Measurements from ENCODE around the gene HLA-DMA.
A peak's percentile ranks its signal among the peaks of the same experiment; 100 is the strongest.

Gene HLA-DMA

DNA sequence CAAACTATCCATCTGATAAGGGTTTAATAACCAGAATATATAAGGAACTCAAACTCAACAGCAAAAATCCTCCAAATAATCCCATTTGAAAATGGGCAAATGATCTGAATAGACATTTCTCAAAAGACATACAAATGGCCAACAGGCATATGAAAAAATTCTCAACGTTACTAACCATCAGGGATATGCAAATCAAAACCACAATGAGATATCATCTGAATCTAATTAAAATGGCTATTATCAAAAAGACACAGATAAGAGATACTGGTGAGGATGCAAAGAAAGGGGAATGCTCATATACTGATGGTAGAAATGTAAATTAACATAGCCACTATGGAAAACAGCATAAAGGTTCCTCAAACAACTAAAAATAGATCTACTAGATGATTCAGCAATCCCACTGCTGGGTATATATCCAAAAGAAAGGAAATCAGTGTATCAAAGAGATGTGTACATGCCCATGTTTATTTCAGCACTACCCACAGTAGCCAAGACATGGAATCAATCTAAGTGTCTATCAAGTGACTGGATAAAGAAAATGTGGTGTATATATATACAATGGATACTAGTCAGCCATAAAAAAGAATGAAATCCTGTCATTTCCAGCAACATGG lies 9.4 kb upstream of the HLA-DMA start:
- no peak for DNase-seq (ENCODE audit: low read depth)
- TF ChIP-seq, protein P1, sequence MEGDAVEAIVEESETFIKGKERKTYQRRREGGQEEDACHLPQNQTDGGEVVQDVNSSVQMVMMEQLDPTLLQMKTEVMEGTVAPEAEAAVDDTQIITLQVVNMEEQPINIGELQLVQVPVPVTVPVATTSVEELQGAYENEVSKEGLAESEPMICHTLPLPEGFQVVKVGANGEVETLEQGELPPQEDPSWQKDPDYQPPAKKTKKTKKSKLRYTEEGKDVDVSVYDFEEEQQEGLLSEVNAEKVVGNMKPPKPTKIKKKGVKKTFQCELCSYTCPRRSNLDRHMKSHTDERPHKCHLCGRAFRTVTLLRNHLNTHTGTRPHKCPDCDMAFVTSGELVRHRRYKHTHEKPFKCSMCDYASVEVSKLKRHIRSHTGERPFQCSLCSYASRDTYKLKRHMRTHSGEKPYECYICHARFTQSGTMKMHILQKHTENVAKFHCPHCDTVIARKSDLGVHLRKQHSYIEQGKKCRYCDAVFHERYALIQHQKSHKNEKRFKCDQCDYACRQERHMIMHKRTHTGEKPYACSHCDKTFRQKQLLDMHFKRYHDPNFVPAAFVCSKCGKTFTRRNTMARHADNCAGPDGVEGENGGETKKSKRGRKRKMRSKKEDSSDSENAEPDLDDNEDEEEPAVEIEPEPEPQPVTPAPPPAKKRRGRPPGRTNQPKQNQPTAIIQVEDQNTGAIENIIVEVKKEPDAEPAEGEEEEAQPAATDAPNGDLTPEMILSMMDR (conservative IDR thresholded peaks at IDR 0.05; ENCODE audit: low read length), result no peak
- no peak overlapping the region for H3K4me3 ChIP-seq (ENCODE audit: low read length)

DNA sequence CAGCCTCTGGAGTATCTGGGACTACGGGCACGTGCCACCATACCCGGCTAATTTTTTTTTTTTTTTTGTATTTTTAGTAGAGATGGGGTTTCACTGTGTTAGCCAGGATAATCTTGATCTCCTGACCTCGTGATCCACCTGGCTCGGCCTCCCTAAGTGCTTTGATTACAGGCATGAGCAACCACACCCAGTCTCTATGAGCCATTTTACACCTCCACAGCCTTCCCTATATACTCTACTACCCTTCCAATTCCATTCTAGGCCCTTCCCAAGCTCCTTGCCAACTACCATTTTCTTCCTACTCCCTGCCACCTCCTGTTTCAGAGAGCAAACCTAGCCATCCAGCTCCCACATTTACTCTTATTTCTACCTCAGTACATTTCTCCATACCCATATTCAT lies 7.7 kb upstream of the HLA-DMA start:
- no peak for DNase-seq (ENCODE audit: low read depth)
- no peak overlapping the region for H3K4me3 ChIP-seq (ENCODE audit: low read length)
- TF ChIP-seq, protein P1 (conservative IDR thresholded peaks at IDR 0.05; ENCODE audit: low read length), result no peak

DNA sequence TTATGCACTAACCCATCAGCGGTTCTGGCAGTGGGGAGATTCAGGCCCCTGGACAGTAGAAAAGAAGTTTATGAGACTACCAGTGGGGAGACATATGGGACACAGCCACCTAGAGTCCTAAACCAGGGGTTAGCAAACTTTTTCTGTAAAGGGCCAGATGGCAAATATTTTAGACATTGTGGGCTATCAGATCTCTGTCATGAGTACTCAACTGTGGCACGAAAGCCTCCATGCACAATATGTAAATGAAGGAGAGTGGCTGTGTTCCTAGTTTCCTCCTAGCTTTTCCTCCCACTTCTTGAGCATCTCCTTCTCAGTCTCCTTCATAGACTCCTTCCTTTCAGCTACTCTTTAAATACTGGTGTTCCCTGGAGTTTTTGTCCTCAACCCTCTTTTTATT lies 3.3 kb upstream of the HLA-DMA start:
- TF ChIP-seq, protein P1 (conservative IDR thresholded peaks at IDR 0.05; ENCODE audit: low read length), result no peak
- DNase-seq (ENCODE audit: low read depth), result no peak
- no peak overlapping the region for H3K4me3 ChIP-seq (ENCODE audit: low read length)

DNA sequence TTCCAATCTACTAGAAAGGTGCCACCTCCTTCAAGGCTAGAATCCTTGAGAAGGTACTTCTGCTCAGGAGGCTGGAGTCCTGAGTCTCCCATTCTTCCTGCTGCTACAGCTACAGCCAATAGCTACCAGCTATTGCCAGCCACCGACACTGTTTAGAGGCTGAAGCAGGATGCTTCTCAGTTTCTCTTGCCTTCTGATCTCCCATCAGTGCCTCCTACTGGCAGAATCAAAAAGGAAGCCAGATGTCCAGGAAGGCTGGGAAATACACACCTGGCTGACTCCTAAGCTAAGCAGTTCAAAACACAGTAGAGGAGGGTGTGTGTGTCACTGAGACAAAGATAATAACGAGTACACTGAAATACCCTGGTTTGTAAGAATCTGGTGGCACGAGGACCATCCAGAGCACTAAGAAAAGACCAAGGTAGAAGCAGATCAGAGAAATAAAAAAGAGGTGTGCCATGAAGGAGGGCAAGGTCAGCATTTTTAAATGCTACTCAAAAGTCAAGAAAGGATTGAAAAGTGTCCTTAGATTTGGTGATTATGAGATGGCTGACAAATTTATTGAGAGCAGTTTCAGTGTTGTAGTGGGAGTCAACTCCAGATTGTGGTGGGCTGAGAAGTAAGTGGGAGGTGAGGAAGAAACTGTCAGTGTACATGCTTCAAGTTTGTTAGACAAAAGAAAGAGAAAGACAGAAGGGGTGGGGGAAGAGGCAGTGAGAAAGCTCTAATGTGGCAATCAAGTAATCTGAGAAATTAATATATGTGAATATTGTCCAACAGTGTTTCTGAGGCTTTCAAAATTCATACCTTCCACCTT lies 2.3 kb upstream of the HLA-DMA start:
- H3K4me3 ChIP-seq (ENCODE audit: low read length), result no peak overlapping the region
- TF ChIP-seq, protein P1 (conservative IDR thresholded peaks at IDR 0.05; ENCODE audit: low read length), result peak; percentile 34
- DNase-seq (ENCODE audit: low read depth), result no peak

DNA sequence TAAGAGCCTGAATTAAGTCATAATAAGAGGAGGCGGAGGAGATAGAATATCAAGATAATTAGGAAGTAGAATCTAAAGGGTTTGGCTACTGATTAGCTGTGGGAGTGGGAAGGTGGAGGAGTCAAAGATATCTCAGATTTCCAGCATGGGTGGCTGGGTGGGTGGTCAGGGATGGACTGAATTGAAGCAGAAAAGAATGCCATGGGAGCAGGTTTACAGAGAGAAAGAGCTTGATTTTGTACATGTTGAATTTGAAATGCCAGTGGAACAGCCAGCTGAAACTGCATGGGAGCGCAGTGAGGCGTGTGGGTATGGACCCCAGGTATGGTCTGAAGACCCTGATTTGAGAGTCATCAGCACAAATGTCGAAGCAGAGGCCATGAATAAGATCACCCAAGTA lies 1.4 kb upstream of the HLA-DMA start:
- DNase-seq (ENCODE audit: low read depth), result no peak
- no peak overlapping the region for H3K4me3 ChIP-seq (ENCODE audit: low read length)
- TF ChIP-seq, protein P1 (conservative IDR thresholded peaks at IDR 0.05; ENCODE audit: low read length), result no peak

DNA sequence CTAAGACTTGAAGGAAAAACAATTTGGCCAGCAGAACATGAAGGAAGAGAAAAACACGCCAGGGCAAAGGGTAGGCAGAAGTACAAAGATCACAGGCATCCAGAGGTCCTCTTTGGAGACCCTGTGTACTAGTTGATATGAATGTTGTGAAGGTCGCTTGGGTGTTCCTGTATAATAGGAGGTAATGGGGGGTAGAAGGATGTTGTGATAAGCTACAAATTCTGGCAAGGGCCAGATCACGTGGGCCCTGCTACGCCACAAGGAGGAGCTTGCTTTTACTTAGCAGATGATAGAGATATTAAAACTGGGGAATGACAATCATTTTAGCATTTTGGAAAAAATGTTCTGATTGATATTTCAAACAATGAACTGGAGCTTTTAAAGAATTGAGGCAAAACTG lies 878 bp upstream of the HLA-DMA start:
- TF ChIP-seq, protein P1 (conservative IDR thresholded peaks at IDR 0.05; ENCODE audit: low read length), result no peak

DNA sequence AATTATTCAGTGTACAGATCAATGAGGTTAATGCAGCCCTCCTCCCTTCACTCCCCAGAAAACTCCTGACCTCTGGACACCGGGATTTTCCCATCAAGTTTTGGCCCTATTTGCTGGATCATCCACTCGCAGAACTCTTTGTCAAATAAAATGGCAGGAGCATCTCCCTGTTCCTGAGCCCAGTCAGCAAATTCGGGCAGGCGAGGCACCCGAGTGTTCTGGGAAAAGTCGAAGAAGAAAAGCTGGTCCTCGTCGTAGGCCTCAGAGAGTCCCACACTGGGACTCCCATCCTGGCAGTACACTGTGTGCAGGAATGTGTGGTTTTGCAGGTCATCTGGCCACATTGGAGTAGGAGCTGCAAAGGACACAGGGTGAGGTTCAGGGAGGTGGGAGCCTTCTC lies 2.4 kb downstream of the HLA-DMA start:
- no peak overlapping the region for H3K4me3 ChIP-seq (ENCODE audit: low read length)
- DNase-seq (ENCODE audit: low read depth), result no peak
- TF ChIP-seq, protein P1 (conservative IDR thresholded peaks at IDR 0.05; ENCODE audit: low read length), result no peak

More for the DNA sequence above, 878 bp upstream of the HLA-DMA start:
- H3K4me3 ChIP-seq (ENCODE audit: low read length), result no peak overlapping the region
- DNase-seq (ENCODE audit: low read depth), result no peak

Data from AG10803 (cell line).